HG03460 (cell line): ENCODE results near the gene CDC7.
"Not testable (repeated sequence)": the region's sequence is repeated elsewhere in the genome, so short reads cannot be mapped to it uniquely, and the experiment has no call there.

Source experiments
- ATAC-seq: cut with Tn5 transposase; IDR thresholded peaks from one replicate; pipeline ENCODE4 v1.9.1; 2021; ENCODE audit not compliant: unreplicated experiment

CDC7 gene

GRCh38 chr1:91507328-91507727 is 6.7 kb downstream of the CDC7 start:
- ATAC-seq = no peak

- no peak for ATAC-seq
Measured at GRCh38 chr1:91510754-91511153, 10.1 kb downstream of the CDC7 start.

- ATAC-seq = no peak
Measured at GRCh38 chr1:91511386-91511785, 10.7 kb downstream of the CDC7 start.

GRCh38 chr1:91513160-91513559 is 12.5 kb downstream of the CDC7 start:
- ATAC-seq = no peak

- no peak for ATAC-seq
Measured at GRCh38 chr1:91513706-91514105, 13.1 kb downstream of the CDC7 start.

- ATAC-seq = no peak
Measured at GRCh38 chr1:91515994-91516393, 15.3 kb downstream of the CDC7 start.

- not testable (repeated sequence) for ATAC-seq
Measured at GRCh38 chr1:91516605-91517004, 16.0 kb downstream of the CDC7 start.

GRCh38 chr1:91519167-91519566 is 18.5 kb downstream of the CDC7 start:
- ATAC-seq = not testable (repeated sequence)

GRCh38 chr1:91520942-91521507 is 20.4 kb downstream of the CDC7 start:
- ATAC-seq = no peak

- peak; percentile 98 for ATAC-seq
Measured at GRCh38 chr1:91523482-91523881, 22.8 kb downstream of the CDC7 start.

- no peak for ATAC-seq
Measured at GRCh38 chr1:91526496-91526895, 25.8 kb downstream of the CDC7 start.

- ATAC-seq = no peak
Measured at GRCh38 chr1:91527266-91527765, 26.7 kb downstream of the CDC7 start.

- no peak for ATAC-seq
Measured at GRCh38 chr1:91527781-91528180, 27.1 kb downstream of the CDC7 start.

- ATAC-seq = no peak
Measured at GRCh38 chr1:91529856-91530255, 29.2 kb downstream of the CDC7 start.

GRCh38 chr1:91533361-91534024 is 32.8 kb downstream of the CDC7 start:
- ATAC-seq = no peak

GRCh38 chr1:91535441-91535840 is 34.8 kb downstream of the CDC7 start:
- ATAC-seq = no peak

GRCh38 chr1:91537281-91537986 is 36.8 kb downstream of the CDC7 start:
- ATAC-seq = no peak

- ATAC-seq = no peak
Measured at GRCh38 chr1:91537987-91538304, 37.3 kb downstream of the CDC7 start.

GRCh38 chr1:91540910-91541309 is 40.3 kb downstream of the CDC7 start:
- ATAC-seq = no peak

GRCh38 chr1:91541918-91542533 is 41.4 kb downstream of the CDC7 start:
- no peak for ATAC-seq

- ATAC-seq = no peak
Measured at GRCh38 chr1:91545506-91546300, 45.1 kb downstream of the CDC7 start.
